H9 (cell line): ENCODE measurements around the gene HIPK1. TPM values are rescaled to one million over a fixed set of nuclear protein-coding genes. Genes with fewer than 3 reads are reported as not detected.

Source experiments
- DNase-seq: peaks from one replicate; pipeline ENCODE4 v3.0.0-alpha.2; 2017
- H2AFZ ChIP-seq: one replicate; pipeline ENCODE4 v1.6.1; 2013; ENCODE audit warnings: mild to moderate bottlenecking, low read length, control low read depth, moderate library complexity
- H2AK5ac ChIP-seq: 2 replicates; pipeline ENCODE4 v1.6.1; 2013; ENCODE audit warnings: low read length, control low read depth, mixed read lengths; ENCODE audit not compliant: insufficient read length
- H2BK120ac ChIP-seq: one replicate; pipeline ENCODE4 v1.6.1; 2013; ENCODE audit warnings: low read depth, mild to moderate bottlenecking, low read length, control low read depth, inconsistent platforms; ENCODE audit not compliant: poor library complexity, severe bottlenecking
- H2BK12ac ChIP-seq: 2 replicates; pipeline ENCODE4 v1.6.1; 2013; ENCODE audit warnings: low read length, control low read depth, mixed read lengths, low read depth; ENCODE audit not compliant: insufficient read length
- H2BK15ac ChIP-seq: 2 replicates; pipeline ENCODE4 v1.6.1; 2013; ENCODE audit warnings: low read depth, low read length, control low read depth
- H2BK20ac ChIP-seq: one replicate; pipeline ENCODE4 v1.6.1; 2013; ENCODE audit warnings: low read depth, mild to moderate bottlenecking, low read length, control low read depth, inconsistent platforms; ENCODE audit not compliant: poor library complexity, severe bottlenecking
- H2BK5ac ChIP-seq: 2 replicates; pipeline ENCODE4 v1.6.1; 2013; ENCODE audit warnings: low read length, control low read depth, mixed read lengths; ENCODE audit not compliant: insufficient read length
- H3K14ac ChIP-seq: 2 replicates; pipeline ENCODE4 v1.6.1; 2013; ENCODE audit warnings: low read length, control low read depth; ENCODE audit not compliant: insufficient read depth
- H3K18ac ChIP-seq: 2 replicates; pipeline ENCODE4 v1.6.1; 2013; ENCODE audit warnings: low read depth, mild to moderate bottlenecking, mixed read lengths, low read length, control low read depth; ENCODE audit not compliant: insufficient read length
- H3K23ac ChIP-seq: 2 replicates; pipeline ENCODE4 v1.6.1; 2013; ENCODE audit warnings: low read length, control low read depth, mixed read lengths, low read depth; ENCODE audit not compliant: insufficient read length
- H3K23me2 ChIP-seq: 2 replicates; pipeline ENCODE4 v1.6.1; 2013; ENCODE audit warnings: low read depth, mild to moderate bottlenecking, mixed read lengths, low read length, control low read depth; ENCODE audit not compliant: insufficient read length, poor library complexity, severe bottlenecking
- H3K27ac ChIP-seq: 2 replicates; pipeline ENCODE4 v1.5.1; 2013; ENCODE audit warnings: low read length, control low read depth, mixed read lengths, low read depth; ENCODE audit not compliant: insufficient read length
- H3K27me3 ChIP-seq: 2 replicates; pipeline ENCODE4 v1.6.1; 2013; ENCODE audit warnings: low read length, control low read depth, inconsistent platforms; ENCODE audit not compliant: insufficient read depth
- H3K4ac ChIP-seq: 2 replicates; pipeline ENCODE4 v1.6.1; 2013; ENCODE audit warnings: low read depth, mild to moderate bottlenecking, control low read depth, inconsistent platforms, low read length, moderate library complexity
- H3K4me1 ChIP-seq: 2 replicates; pipeline ENCODE4 v1.6.1; 2013; ENCODE audit warnings: low read length, control low read depth, inconsistent platforms; ENCODE audit not compliant: insufficient read depth
- H3K4me2 ChIP-seq: 2 replicates; pipeline ENCODE4 v1.6.1; 2013; ENCODE audit warnings: low read length, control low read depth, mixed read lengths; ENCODE audit not compliant: insufficient read length, insufficient read depth
- H3K56ac ChIP-seq: 2 replicates; pipeline ENCODE4 v1.6.1; 2013; ENCODE audit warnings: low read depth, mild to moderate bottlenecking, mixed read lengths, low read length, control low read depth; ENCODE audit not compliant: insufficient read length
- H3K79me1 ChIP-seq: 2 replicates; pipeline ENCODE4 v1.6.1; 2013; ENCODE audit warnings: low read depth, mild to moderate bottlenecking, moderate library complexity, low read length, control low read depth, inconsistent platforms; ENCODE audit not compliant: insufficient read depth, poor library complexity, severe bottlenecking
- H3K79me2 ChIP-seq: 2 replicates; pipeline ENCODE4 v1.6.1; 2013; ENCODE audit warnings: low read length, control low read depth, inconsistent platforms; ENCODE audit not compliant: insufficient read depth
- H3K9ac ChIP-seq: 2 replicates; pipeline ENCODE4 v1.6.1; 2013; ENCODE audit warnings: low read length, control low read depth, mixed read lengths; ENCODE audit not compliant: insufficient read length; ENCODE audit errors: extremely low read depth
- H3K9me3 ChIP-seq: one replicate; pipeline ENCODE4 v1.6.1; 2013; ENCODE audit warnings: low read depth, low read length, inconsistent platforms; ENCODE audit not compliant: control insufficient read depth
- H3T11ph ChIP-seq: one replicate; pipeline ENCODE4 v1.6.1; 2013; ENCODE audit warnings: mild to moderate bottlenecking, low read length, control low read depth, inconsistent platforms
- H4K20me1 ChIP-seq: one replicate; pipeline ENCODE4 v1.6.1; 2013; ENCODE audit not compliant: control insufficient read depth, insufficient read length, insufficient read depth
- H4K5ac ChIP-seq: 2 replicates; pipeline ENCODE4 v1.6.1; 2013; ENCODE audit warnings: low read depth, mild to moderate bottlenecking, mixed read lengths, low read length, control low read depth; ENCODE audit not compliant: insufficient read length
- H4K8ac ChIP-seq: replicated peaks from 2 replicates; pipeline ENCODE4 v1.6.1; 2013; ENCODE audit warnings: low read length, control low read depth, mixed read lengths, low read depth; ENCODE audit not compliant: insufficient read length
- H4K91ac ChIP-seq: 2 replicates; pipeline ENCODE4 v1.6.1; 2013; ENCODE audit warnings: low read depth, mild to moderate bottlenecking, moderate library complexity, mixed read lengths, low read length, control low read depth; ENCODE audit not compliant: insufficient read length
- H3K27ac Mint-ChIP-seq, 3 experiments: 2 replicates in 2 of 3; 3 replicates in 1 of 3; pipeline ENCODE4 v1.8.0; 2020 to 2021; ENCODE audit warnings: mixed read lengths in 3 of 3, mild to moderate bottlenecking in 1 of 3, moderate library complexity in 1 of 3
- H3K27me3 Mint-ChIP-seq: 2 replicates; pipeline ENCODE4 v1.8.0; 2021; ENCODE audit warnings: low read depth, mild to moderate bottlenecking, moderate library complexity, mixed read lengths
- H3K36me3 Mint-ChIP-seq, 3 experiments: 2 replicates in 2 of 3; 3 replicates in 1 of 3; pipeline ENCODE4 v1.8.0; 2020 to 2021; ENCODE audit warnings: low read depth in 3 of 3, mixed read lengths in 3 of 3; ENCODE audit not compliant: insufficient read depth in 1 of 3
- H3K4me1 Mint-ChIP-seq, 2 experiments: 2 replicates each; pipeline ENCODE4 v1.8.0; 2020; ENCODE audit warnings: mixed read lengths in 2 of 2
- H3K4me3 Mint-ChIP-seq, 2 experiments: 2 replicates in 1 of 2; 3 replicates in 1 of 2; pipeline ENCODE4 v1.8.0; 2020 to 2021; ENCODE audit warnings: mild to moderate bottlenecking in 2 of 2, mixed read lengths in 2 of 2, moderate library complexity in 1 of 2
- H3K9me3 Mint-ChIP-seq, 2 experiments: 2 replicates in 1 of 2; 3 replicates in 1 of 2; pipeline ENCODE4 v1.8.0; 2020; ENCODE audit warnings: mild to moderate bottlenecking in 2 of 2, mixed read lengths in 2 of 2, moderate library complexity in 1 of 2
- CTCF ChIP-seq: fragments of 200-600 bp; sonication (generic); conservative IDR thresholded peaks from 3 replicates; pipeline ENCODE4 v1.8.0; 2021; ENCODE audit warnings: antibody characterized with exemption, mild to moderate bottlenecking
- whole genome bisulfite sequencing: extraction: QIAGEN DNeasy Blood & Tissue Kit; methylation state at CpG from one replicate; pipeline ENCODE4 v1.1.7; 2013; ENCODE audit warnings: missing lambda C conversion rate, low lambda C conversion rate, mixed read lengths; ENCODE audit not compliant: insufficient read length; ENCODE audit errors: extremely low coverage; 5-methylcytosine and 5-hydroxymethylcytosine counted together
- total RNA-seq: library from RNA; stranded (reverse); gene quantifications from 2 replicates; pipeline ENCODE4 v1.2.1, GENCODE V29; 2021

HIPK1 gene
- total RNA-seq, 1 experiment from 2014 or later, result 65.7 TPM

GRCh38 chr1:113916974-113917373 lies 12.2 kb upstream of the HIPK1 start:
- no peak overlapping the region for H3K4me2 ChIP-seq
- no peak overlapping the region for H3K18ac ChIP-seq
- no peak overlapping the region for H3K56ac ChIP-seq
- H3K36me3 Mint-ChIP-seq, result peaks cover 0 to 1% (median under 1%) of the 10 kb centered on the region in 3 experiments; a peak in 3 of 7 replicates
- no peak overlapping the region for H4K91ac ChIP-seq
- H2BK120ac ChIP-seq, result no peak overlapping the region
- no peak overlapping the region for H3K27ac Mint-ChIP-seq
- no CpG with 5 or more reads among the region's 5 CpGs for WGBS
- peaks cover 6% of the 10 kb centered on the region for H3K27me3 Mint-ChIP-seq
- DNase-seq, result no peak
- H2AFZ ChIP-seq, result no peak overlapping the region
- no peak for TF ChIP-seq CTCF
- no peaks in the 10 kb centered on the region for H3K27me3 ChIP-seq
- no peak overlapping the region for H2BK20ac ChIP-seq
- H3K23ac ChIP-seq, result no peak overlapping the region
- H3K27ac ChIP-seq, result no peak overlapping the region
- H3K14ac ChIP-seq, result no peak overlapping the region
- H2BK5ac ChIP-seq, result no peak overlapping the region
- H3K79me2 ChIP-seq, result no peaks in the 10 kb centered on the region
- no peaks in the 10 kb centered on the region for H3K4me1 ChIP-seq
- H3K9ac ChIP-seq, result no peak overlapping the region
- no peaks in the 10 kb centered on the region for H3K9me3 Mint-ChIP-seq
- no peaks in the 10 kb centered on the region for H4K20me1 ChIP-seq
- H3K9me3 ChIP-seq, result no peaks in the 10 kb centered on the region
- no peak overlapping the region for H3K4ac ChIP-seq
- H2AK5ac ChIP-seq, result no peak overlapping the region
- H3K79me1 ChIP-seq, result no peaks in the 10 kb centered on the region
- no peak overlapping the region for H2BK12ac ChIP-seq
- no peak overlapping the region for H3K4me3 Mint-ChIP-seq
- H4K5ac ChIP-seq, result no peak overlapping the region
- H3K23me2 ChIP-seq, result no peaks in the 10 kb centered on the region
- H3T11ph ChIP-seq, result no peak overlapping the region
- no peak overlapping the region for H2BK15ac ChIP-seq
- no peak overlapping the region for H4K8ac ChIP-seq
- peaks cover 3% of the 10 kb centered on the region in 2 experiments; a peak in 1 of 4 replicates for H3K4me1 Mint-ChIP-seq
